Posterior vena cava (tissue), 2 donors: ENCODE data around the gene KCNJ12. TPM values are rescaled to one million over a fixed set of nuclear protein-coding genes. Genes with fewer than 3 reads are reported as not detected.
"Not testable (repeated sequence)": the region's sequence is repeated elsewhere in the genome, so short reads cannot be mapped to it uniquely, and the experiment has no call there.

Experiments used
- DNase-seq: peaks from one replicate; pipeline ENCODE4 v3.0.0-alpha.2; 2020; ENCODE audit warnings: low spot score
- intact Hi-C, 2 donors: fragments of 100-400 bp; cut with DNase I; formaldehyde crosslinking; loops; one replicate each; pipeline versions ENCODE4 v1.14.1 to v1.14.2; 2022 to 2023
- total RNA-seq, 2 donors: library from RNA; stranded (reverse); fragmentation: NEBNext Ultra II Directional; extraction: Animal tissue kit (Norgen Biotek cat#: 25700); gene quantifications; one replicate each; pipeline ENCODE4 v1.2.1, GENCODE V29; 2021
- donor health status: DM: yes; HTN: yes; CAD: no.
- donor health status: DM: yes; HTN: yes; CAD: no.

Gene KCNJ12
- total RNA-seq, 2 donors from 2014 or later = 6.8 to 6.9 TPM

DNA sequence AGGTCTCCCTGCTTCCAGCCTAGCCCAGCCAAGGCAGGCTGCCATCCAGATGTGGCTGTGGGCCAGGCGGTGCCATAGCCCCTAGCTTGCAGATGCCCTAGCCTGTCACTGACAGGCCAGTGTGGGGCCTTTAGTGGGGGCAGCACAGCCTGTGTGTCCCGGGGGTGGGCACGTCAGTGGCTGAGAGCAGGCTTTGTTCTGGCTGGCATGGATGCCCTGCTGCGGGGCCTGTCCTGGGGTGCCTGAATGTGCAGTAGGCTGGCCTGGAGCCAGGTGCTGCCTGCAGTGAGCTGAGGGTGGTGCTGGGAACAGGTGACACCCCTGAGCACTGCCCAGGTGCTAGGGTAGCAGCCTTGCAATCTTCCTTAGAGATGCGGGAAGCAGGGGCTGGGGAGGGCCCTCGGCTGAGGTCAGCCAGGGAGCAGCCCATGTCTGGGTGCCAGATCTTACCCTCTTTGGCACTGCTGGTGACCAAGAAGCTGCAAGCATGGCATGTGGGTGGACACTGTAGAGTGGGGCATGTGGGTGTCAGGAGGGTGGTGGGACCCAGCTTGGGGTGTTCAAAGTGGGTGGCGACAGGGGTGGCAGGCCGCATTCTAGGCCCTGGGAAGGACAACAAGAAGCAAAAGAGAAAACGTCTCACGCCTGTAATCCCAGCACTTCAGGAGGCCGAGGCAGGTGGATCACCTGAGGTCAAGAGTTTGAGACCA is 37.6 kb downstream of the KCNJ12 start:
- peak; percentile 56 for DNase-seq
- intact Hi-C loops = not testable (repeated sequence)

- intact Hi-C loops = not testable (repeated sequence)
- peak; percentile 58 for DNase-seq
Measured at GRCh38 chr17:21414616-21415015, 38.5 kb downstream of the KCNJ12 start.

DNA sequence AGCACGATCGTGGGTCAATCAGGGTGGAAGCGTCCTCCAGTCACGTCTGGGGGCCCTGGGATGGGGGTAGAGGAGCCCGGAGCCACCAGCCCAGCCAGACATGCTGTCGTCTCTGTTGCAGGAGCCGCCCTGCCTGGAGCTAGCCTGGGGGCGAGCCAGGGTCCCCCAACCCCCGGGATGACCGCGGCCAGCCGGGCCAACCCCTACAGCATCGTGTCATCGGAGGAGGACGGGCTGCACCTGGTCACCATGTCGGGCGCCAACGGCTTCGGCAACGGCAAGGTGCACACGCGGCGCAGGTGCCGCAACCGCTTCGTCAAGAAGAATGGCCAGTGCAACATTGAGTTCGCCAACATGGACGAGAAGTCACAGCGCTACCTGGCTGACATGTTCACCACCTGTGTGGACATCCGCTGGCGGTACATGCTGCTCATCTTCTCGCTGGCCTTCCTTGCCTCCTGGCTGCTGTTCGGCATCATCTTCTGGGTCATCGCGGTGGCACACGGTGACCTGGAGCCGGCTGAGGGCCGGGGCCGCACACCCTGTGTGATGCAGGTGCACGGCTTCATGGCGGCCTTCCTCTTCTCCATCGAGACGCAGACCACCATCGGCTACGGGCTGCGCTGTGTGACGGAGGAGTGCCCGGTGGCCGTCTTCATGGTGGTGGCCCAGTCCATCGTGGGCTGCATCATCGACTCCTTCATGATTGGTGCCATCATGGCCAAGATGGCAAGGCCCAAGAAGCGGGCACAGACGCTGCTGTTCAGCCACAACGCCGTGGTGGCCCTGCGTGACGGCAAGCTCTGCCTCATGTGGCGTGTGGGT is 39.2 kb downstream of the KCNJ12 start:
- DNase-seq = peak; percentile 78
- intact Hi-C loops = not testable (repeated sequence)

DNA sequence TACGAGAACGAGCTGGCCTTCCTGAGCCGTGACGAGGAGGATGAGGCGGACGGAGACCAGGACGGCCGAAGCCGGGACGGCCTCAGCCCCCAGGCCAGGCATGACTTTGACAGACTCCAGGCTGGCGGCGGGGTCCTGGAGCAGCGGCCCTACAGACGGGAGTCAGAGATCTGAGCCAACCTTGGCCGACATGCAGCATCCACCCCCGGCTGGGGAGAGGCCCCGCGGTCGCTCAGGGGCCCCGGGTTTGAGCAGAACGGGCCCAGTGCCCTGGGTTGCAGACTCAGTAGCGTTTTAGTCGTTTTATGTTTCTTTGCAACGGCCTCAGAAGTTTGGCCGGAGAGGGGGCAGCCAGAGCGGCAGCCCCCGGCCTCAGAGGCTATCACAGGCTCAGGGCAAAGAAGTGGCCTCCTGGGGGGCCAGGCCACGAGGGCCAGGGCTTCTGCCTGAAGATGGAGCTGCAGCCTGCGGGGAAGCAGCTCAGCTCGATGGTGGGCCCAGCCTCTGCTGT is 40.4 kb downstream of the KCNJ12 start:
- intact Hi-C loops = not testable (repeated sequence)
- DNase-seq = peak; percentile 79

- DNase-seq = peak; percentile 47
- intact Hi-C loops = not testable (repeated sequence)
Measured at GRCh38 chr17:21417349-21417748, 41.2 kb downstream of the KCNJ12 start.

DNA sequence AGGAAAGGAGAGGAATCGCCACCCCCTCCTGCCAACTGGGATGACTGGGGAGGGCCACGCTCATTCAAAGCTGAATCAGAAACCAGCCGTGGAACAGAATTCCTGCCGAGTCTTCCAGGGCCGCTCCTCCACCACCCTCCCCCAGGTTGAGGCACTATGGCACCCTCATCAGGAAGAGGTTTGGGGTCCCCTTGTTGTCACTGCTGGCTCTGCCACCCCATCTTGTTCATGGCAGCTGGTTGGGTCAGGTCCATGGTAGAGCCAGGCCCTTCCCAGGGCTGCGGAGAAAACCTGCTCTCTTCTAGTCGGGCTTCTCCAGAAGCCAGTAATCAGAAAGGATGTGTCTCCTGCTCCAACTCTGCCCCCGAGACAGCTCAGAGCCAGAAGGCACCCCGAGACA is 41.8 kb downstream of the KCNJ12 start:
- intact Hi-C loops = no loop called here
- peak; percentile 58 for DNase-seq

DNA sequence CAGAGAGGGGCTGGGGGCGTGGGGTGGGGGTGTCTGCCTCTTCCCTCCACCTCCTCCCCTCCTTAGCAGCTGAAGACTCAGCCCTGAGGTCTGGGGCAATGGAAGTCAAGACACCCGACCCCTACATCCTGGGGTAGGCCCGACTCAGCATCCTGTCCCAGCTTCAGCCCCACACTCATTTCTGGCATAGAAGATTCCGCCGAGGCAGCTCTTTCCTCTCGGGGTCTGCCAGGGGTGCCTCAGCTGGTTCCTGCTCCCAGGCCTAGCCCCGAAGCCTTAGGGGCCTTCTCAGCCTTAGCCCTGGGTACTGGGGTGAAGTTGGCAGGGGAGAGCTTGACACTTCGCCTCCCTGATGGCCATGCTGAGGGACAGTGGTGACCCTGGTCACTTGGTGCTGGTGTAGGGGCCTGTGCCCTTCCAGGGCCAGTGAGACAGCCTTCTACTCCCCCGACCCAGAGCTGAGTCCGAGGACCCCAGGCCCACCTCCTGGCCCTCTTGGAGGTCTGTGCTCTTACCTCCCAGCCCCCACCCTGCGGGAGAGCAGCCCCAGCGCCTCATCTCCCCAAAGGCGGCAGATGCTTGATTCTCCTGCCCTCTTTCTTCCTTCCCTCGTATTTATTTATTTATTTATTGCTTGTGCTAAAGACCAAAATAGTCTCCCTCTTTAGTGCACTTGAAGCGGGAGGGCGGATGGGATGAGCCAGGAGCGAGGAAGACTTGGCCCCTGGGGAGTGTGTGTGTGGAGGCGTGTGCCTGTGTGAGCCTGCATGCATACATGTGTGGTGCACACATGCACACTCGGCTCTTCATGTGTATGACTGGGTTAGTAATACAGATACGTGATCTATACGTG is 42.5 kb downstream of the KCNJ12 start:
- intact Hi-C loops = no loop called here
- DNase-seq = peak; percentile 56

DNA sequence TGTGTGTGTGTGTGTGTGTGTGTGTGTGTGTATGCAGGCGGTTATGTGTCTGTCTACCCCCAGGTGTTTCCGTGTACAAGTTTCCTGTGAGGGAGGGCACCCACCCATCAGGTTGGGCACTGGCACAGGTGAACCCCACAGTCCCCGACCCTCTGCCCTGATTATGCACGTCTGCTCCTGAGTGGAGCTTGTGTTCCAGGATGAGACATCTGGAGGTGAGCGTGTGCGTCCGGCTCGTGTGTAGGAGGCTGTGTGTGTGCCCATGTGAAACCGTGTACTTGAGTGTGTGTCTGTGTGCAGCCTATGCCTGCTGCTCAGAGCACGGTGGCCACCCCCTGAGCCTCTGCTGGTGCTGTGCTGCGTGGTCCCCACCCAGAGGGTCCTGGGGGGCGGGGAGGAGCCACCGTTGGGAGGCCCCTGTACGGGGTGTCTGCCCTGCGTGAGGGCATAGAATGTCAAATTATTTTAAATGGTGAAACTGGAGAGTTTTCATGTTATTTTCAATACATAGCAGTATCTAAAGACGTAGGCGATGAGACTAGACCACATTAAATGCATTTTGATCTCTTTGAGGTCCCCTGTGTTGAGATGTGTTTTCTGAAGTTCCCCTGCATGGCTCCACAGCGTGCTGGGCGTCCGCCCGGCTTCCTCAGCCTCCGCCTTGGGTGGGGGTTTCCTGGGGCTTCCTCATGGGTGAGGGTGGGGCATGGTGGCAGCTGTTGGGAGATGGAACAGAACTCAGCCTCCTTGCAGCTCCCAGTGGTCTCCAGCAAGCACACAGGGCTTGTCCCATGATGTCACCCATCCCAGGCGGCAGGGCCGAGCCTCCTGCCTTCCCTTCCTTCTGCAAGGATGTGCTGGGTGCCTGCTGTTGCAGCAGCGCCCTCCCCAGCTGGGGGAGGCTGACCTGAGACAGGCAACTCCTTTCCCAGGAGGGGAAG is 43.4 kb downstream of the KCNJ12 start:
- intact Hi-C loops = no loop called here
- peak; percentile 80 for DNase-seq

DNA sequence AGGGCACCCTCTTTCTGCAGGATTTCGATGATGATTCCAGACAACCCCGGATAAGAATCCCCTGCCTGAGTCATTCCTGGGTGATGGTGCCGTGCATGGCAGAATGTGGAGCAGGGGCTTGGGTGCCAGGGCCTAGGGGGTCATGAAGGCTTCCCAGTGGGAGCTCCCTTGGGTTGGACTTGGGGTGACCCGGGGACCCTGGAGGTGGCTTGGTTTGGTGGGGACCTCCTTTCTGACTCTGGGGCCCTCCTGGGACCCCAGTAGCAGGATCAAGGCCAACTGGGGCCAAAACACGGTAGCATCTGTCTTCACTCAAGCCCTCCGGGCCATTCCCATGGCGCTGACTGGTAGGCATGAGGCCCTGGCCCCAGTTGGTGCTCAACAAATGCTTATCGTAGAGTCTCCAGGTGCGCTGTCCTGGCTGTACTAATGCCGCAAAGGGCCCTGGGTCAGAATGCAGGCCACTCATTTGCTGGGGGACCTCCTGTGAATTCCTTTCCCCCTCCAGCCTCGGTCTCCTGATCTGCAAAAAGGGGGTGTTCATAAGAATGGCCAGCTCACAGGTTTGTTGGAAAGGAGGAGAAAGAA is 44.4 kb downstream of the KCNJ12 start:
- intact Hi-C loops = not testable (repeated sequence)
- peak; percentile 74 for DNase-seq

- peak; percentile 82 for DNase-seq
- intact Hi-C loops = not testable (repeated sequence)
Measured at GRCh38 chr17:21421421-21422310, 45.5 kb downstream of the KCNJ12 start.

DNA sequence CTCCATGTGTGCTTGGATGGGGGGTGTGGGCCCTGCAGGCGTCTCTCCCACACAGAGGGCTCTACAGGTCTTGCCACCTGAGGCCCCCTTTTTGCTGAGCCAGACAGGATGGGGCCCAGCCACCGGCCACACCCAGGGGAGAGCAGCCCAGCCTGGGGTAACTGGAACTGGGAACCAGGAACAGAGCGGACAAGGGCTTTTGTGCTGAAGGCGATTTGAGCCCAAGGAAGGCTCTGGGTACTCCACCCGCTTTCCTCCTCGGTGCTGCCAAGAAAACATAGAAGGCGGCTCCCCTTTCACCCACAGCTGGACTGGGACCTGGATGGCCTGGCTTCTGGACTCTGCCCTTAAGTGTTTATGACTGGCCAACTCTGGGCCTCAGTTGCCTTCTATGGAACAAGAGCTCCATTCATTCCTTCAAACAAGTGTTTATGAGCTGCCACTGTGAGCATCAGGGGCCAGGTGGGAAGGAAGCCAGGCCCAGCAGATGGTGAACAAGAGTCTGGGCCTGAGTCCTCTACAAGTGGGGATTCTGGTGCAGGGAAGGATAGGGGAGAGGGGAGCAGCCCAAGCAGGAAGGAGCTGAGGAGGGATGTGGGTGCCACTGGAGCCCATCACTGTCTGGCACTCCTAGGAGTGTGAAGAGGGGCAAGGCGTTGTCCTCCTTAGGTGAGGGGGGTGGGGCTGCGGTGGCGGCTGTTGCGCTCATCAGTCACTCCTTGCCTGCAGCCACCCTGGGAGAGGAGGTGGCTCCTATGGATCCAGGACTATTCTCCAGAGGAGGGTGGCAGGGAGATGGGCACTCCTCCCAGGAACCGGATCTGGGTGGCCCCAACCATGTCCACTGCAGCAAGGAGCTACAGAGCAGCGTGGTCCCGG is 46.4 kb downstream of the KCNJ12 start:
- peak; percentile 23 for DNase-seq
- intact Hi-C loops = not testable (repeated sequence)

DNA sequence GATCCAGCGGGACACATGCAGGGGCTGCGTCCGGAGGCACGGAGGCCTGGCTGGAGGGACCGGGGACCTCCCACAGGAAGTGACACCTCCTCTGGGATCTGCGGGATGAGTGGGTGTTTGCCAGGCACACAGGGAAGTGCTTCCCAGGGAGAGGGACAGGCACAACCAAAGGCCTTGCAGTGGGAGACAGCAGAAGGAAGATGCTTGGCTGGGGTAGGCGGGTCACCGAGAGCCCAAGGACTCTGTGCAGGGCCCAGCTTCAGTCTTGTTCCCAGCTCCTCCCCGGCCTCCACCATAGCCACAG is 47.0 kb downstream of the KCNJ12 start:
- DNase-seq = peak; percentile 81
- intact Hi-C loops = not testable (repeated sequence)

DNA sequence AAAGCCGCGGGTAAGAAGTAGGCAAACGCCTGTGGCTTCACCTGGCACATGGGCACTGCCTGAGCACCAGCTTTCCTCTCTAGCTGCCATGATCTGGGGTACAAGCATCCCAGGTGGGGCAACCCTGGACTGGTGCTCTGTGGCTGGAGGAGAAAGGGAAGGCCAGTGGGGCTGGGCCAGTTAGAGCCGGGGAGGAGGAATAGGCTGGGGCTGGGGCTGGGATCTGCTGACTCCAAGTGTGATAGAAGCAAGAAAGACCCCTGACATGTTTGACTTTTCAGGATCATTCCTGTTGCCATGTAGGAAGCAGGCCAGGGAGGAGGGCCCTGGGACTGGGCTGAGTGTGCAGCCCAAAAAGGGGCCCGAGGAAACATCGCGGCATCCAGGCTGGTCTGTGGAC is 48.5 kb downstream of the KCNJ12 start:
- DNase-seq, intact Hi-C loops: not testable (repeated sequence)

GRCh38 chr17:21425321-21425720 is 49.2 kb downstream of the KCNJ12 start:
- DNase-seq = no peak

DNA sequence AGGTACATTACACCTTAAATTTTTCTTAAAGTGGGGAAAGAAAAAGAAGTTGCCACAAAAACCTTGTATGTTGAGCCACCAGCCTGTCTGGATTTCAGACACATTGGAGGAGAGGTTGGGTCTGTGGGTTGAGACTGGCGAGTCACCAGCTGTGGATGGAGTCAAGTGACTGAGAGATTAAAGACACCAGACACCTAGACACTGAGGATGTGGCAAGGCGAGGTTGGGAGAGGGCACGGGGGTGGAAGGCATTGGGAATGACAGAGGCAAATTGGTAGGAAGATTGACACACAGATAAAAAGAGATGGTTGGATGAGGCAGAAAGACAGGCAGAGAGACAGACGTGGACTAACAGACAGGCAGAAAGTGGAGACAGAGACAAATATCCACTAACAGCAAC is 49.6 kb downstream of the KCNJ12 start:
- DNase-seq = no peak
- intact Hi-C loops = no loop called here

More at GRCh38 chr17:21425321-21425720, 49.2 kb downstream of the KCNJ12 start:
- intact Hi-C loops = no loop called here

- intact Hi-C loops, DNase-seq: not testable (repeated sequence)
Measured at GRCh38 chr17:21426246-21426645, 50.1 kb downstream of the KCNJ12 start.
